BJ (cell line): ENCODE data around the gene RBM7. TPM values are rescaled to one million over a fixed set of nuclear protein-coding genes. Genes with fewer than 3 reads are reported as not detected.

Experiments used
- CTCF ChIA-PET: fragments of 350-600 bp; formaldehyde crosslinking; extraction: SDS; loops from one replicate; lab custom pipeline; 2021; ENCODE audit warnings: antibody characterized with exemption, inconsistent platforms; lab: Yijun Ruan, JAX
- POLR2A ChIA-PET: fragments of 300-600 bp; sonication (Branson Sonifier 250); formaldehyde crosslinking; extraction: SDS; loops from one replicate; lab custom pipeline; 2021; ENCODE audit warnings: antibody characterized with exemption; lab: Charles Lee
- DNase-seq: peaks from one replicate; pipeline ENCODE4 v3.0.0-alpha.2; 2011; ENCODE audit warnings: low read depth
- H3K27me3 ChIP-seq: 2 replicates; pipeline ENCODE4 v1.6.0; 2011; ENCODE audit warnings: low read length; ENCODE audit not compliant: control insufficient read depth, insufficient read depth
- H3K36me3 ChIP-seq: 2 replicates; pipeline ENCODE4 v1.5.1; 2011; ENCODE audit warnings: low read length; ENCODE audit not compliant: control insufficient read depth, insufficient read depth
- H3K4me3 ChIP-seq: 2 replicates; pipeline ENCODE4 v1.5.1; 2011; ENCODE audit warnings: low read depth, mild to moderate bottlenecking, control low read depth, low read length
- polyA plus RNA-seq: library from polyadenylated mRNA; depleted of rRNA; stranded (reverse); fragments of >200 nt; gene quantifications from 2 replicates; pipeline ENCODE4 v1.2.3, GENCODE V29; 2011
- TF ChIP-seq, protein P1 (sequence below): IDR thresholded peaks from 2 replicates; pipeline ENCODE4 v1.5.1; 2011; ENCODE audit warnings: low read depth, mild to moderate bottlenecking, control low read depth, inconsistent platforms, low read length, moderate library complexity; ENCODE audit not compliant: insufficient read depth

The RBM7 gene
- polyA plus RNA-seq, 1 experiment: 35.5 TPM

DNA sequence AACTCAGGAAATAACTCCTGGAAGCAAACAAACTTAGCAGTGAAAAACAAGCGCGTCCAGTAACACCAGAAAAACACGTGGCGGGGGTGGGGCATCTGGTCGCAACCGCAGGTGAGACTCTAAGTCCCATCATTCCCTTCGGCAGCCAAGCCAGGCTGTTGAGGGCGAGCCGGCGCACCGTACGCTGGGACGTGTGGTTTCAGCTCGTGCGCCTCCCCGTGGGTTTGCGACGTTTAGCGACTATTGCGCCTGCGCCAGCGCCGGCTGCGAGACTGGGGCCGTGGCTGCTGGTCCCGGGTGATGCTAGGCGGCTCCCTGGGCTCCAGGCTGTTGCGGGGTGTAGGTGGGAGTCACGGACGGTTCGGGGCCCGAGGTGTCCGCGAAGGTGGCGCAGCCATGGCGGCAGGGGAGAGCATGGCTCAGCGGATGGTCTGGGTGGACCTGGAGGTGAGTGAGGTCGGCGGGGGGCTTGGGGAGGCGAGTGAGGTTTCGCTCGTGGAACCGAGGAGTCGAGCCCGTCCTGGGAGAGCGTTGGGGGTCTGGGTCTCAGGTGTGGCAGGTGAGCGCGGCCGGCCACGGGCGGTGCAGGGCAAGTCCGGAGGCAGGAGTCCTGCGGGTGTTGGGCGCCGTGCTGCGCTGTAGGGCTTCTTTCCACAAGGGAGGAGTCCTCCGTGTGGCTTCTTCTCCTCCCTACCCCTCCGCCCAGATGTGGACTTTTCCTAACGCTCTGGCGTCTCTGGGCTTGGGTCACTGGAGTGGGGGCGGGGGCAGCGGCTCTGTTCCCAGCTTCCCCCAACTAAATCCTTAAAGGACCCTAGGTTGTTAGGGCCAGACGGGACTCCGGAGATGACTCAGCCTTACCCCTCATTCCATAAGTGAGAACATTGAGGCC lies 39.0 kb downstream of the RBM7 start, which contains the start of gene REXO2:
Gene REXO2, plus strand, starts transcription at position 239 of the 892 bp plus-strand sequence. Its CDS starts 62 bp downstream, at position 301.
- Histone ChIP-seq H3K36me3 (no peaks in the 10 kb centered on the region), H3K4me3 (peak within 1 kb of the TSS; percentile 99), H3K27me3 (no peaks in the 10 kb centered on the region)
- POLR2A ChIA-PET: interaction anchor here (1.3 kb wide), 1 partner anchor 142 kb away, joined by 3 read pairs; no protein-coding TSS in a partner anchor
- TF ChIP-seq, protein P1, sequence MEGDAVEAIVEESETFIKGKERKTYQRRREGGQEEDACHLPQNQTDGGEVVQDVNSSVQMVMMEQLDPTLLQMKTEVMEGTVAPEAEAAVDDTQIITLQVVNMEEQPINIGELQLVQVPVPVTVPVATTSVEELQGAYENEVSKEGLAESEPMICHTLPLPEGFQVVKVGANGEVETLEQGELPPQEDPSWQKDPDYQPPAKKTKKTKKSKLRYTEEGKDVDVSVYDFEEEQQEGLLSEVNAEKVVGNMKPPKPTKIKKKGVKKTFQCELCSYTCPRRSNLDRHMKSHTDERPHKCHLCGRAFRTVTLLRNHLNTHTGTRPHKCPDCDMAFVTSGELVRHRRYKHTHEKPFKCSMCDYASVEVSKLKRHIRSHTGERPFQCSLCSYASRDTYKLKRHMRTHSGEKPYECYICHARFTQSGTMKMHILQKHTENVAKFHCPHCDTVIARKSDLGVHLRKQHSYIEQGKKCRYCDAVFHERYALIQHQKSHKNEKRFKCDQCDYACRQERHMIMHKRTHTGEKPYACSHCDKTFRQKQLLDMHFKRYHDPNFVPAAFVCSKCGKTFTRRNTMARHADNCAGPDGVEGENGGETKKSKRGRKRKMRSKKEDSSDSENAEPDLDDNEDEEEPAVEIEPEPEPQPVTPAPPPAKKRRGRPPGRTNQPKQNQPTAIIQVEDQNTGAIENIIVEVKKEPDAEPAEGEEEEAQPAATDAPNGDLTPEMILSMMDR: peak; percentile 51
- DNase-seq: peak; percentile 79
- CTCF ChIA-PET: interaction anchor here (0.6 kb wide), 2 partner anchors 36 to 60 kb away, joined by 3 read pairs; no protein-coding TSS in a partner anchor

DNA sequence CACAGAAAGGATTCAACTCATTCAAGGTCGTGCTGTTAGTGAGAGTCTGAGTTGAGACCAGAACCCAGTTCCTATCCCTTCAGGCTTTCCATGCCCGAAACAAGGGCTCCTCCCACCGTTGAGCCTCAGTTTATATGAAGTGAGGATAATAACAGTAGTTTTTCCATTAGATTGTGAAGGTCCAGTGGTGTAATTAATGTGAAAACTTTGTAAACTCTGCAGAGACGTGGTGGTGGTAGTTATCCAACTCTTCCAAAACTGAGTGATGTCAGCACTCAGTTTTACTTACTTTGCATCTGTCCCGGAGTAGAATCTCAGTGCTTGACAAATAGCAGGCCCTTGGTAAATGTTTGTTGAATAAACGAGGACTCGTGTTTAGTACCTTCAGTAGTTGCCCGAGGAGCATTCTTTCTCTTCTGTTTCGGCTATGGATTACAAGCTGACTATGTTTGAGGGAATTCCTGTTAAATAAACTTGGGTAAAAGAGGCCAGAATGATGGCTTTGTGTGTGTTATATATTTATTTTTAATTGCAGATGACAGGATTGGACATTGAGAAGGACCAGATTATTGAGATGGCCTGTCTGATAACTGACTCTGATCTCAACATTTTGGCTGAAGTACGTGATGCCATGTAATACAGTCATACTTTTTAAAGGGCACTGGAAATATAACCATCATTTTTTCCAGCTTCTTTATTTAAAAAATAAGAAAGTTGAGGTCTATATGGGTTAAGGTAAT lies 39.8 kb downstream of the RBM7 start:
- H3K4me3 ChIP-seq: peak overlapping the region; percentile 99
- CTCF ChIA-PET: interaction anchor here (0.6 kb wide), 1 partner anchor 35 kb away, joined by 3 read pairs; no protein-coding TSS in a partner anchor
- TF ChIP-seq, protein P1: no peak
- H3K27me3 ChIP-seq: no peaks in the 10 kb centered on the region
- no peak for DNase-seq
- no peaks in the 10 kb centered on the region for H3K36me3 ChIP-seq
- POLR2A ChIA-PET: no interaction called here

DNA sequence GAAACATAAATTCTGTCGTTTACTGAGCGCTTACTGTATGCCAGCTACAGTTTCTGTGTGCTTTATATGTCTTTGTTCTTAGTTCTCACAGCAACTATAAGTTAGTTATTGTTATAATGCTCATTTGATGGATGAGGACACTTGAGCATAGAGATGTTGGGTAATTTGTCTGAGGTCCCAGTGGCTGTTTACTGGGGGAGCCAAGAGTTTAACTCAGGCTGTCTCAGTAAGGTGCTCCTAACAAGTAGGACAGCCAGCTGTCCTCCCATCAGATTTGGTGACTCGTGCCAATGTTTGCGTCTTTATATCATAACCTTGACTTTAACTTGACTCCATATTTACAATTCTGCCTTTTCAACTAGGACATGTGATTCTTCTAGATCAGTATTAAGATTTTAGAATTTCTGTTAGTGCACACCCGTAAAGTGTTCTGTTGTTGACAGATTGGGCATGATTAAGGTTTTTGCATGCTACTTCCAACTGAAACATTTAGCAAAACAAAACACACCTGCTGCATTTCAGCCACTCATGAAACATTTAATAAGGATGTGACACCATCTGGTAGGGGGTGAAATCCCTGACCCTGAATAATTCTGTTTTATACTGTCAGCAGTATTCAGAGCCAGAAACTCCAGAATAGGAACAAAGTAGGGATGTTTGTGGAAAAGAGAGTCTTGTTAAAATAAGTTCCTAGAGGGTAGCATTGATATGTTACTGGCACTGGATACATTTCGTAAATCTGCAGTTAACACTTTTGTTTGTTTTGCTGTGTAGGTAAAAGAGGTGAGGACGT lies 40.7 kb downstream of the RBM7 start:
- no peaks in the 10 kb centered on the region for H3K27me3 ChIP-seq
- CTCF ChIA-PET: no interaction called here
- H3K36me3 ChIP-seq: no peaks in the 10 kb centered on the region
- TF ChIP-seq, protein P1: no peak
- peak overlapping the region; percentile 99 for H3K4me3 ChIP-seq
- DNase-seq: no peak
- POLR2A ChIA-PET: no interaction called here

DNA sequence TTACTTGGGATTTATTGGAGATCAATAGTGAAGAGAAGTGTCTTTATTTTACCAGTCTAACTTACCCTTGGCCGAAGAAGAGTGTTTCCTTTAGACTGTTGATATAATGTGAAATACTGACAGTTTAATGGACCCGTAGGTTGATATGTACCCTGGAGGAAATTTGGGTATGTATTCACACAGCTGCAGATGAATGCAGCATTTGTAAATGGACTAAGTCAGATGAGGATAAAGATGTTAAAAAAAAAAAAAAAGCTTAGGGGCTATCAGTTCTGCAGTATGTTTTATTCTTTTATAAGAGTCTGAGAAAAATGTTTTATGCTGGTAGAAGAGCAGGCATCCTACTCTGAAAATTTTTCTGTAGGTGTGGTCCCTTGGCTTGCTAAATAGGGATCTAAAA lies 41.5 kb downstream of the RBM7 start:
- TF ChIP-seq, protein P1: no peak
- Histone ChIP-seq H3K36me3 (peaks cover 2% of the 10 kb centered on the region; the same call in 1 of the 2 replicates), H3K27me3 (no peaks in the 10 kb centered on the region), H3K4me3 (no peak overlapping the region)
- ChIA-PET CTCF (interaction anchor here (0.5 to 1.7 kb wide), 2 partner anchors 102 to 105 kb away, joined by 3 to 6 read pairs; no protein-coding TSS in a partner anchor), POLR2A (no interaction called here)
- DNase-seq: no peak
